Measurements from ENCODE around the gene DLGAP1.

GRCh38 chr18:3889803-3890202 is 565.3 kb downstream of the DLGAP1 start:
- TF ChIP-seq CTCF (IDR thresholded peaks at IDR 0.05) (no peak), POLR2A (IDR thresholded peaks at IDR 0.05) (no peak)
